Measurements from ENCODE around the gene WDR87. TPM values are rescaled to one million over a fixed set of nuclear protein-coding genes. Genes with fewer than 3 reads are reported as not detected.

Gene WDR87
- not detected in 2 replicates for total RNA-seq

GRCh38 chr19:37905946-37906868, at the start of gene WDR87:
WDR87 (minus strand) TSS chr19:37906594; CDS start chr19:37898239, 8,355 bp downstream.

GRCh38 chr19:37906869-37907734, 708 bp upstream of the WDR87 start, which contains the start of gene SIPA1L3:
SIPA1L3 (plus strand) TSS chr19:37907208; CDS start chr19:38081566, 174,358 bp downstream.

Other genes starting within 250 kb of the WDR87 start
- gene ZNF607, start 186.8 kb downstream of the WDR87 start, total RNA-seq, result 1.1 and 3.0 TPM in 2 replicates
- gene ZNF573, start 127.0 kb downstream of the WDR87 start, total RNA-seq, result 1.1 and 3.2 TPM in 2 replicates
- 47.8 and 56.1 TPM in 2 replicates for gene SIPA1L3, start 614 bp upstream of the WDR87 start, total RNA-seq

All from mesangial cell (primary cell).